GM23338 (cell line): Measurements from ENCODE around the gene GCH1. TPM values are rescaled to one million over a fixed set of nuclear protein-coding genes. Genes with fewer than 3 reads are reported as not detected.

ENCODE experiments used
- ATAC-seq: fragments of 200-7000 bp; cut with Tn5 transposase; 3 replicates; pipeline ENCODE4 v1.9.1; 2020
- DNase-seq: peaks from one replicate; pipeline ENCODE4 v3.0.0-alpha.2; 2015; ENCODE audit warnings: low spot score
- H2AFZ ChIP-seq: fragments of 200-600 bp; sonication (generic); 2 replicates; pipeline ENCODE4 v1.8.0; 2016; ENCODE audit warnings: antibody characterized with exemption, mild to moderate bottlenecking, moderate library complexity
- H3F3A ChIP-seq: fragments of 200-600 bp; sonication (generic); replicated peaks from 2 replicates; pipeline ENCODE4 v1.8.0; 2017; ENCODE audit warnings: antibody characterized with exemption, mixed run types, low read depth
- H3K27ac ChIP-seq: fragments of 200-600 bp; sonication (generic); 2 replicates; pipeline ENCODE4 v1.6.1; 2016; ENCODE audit warnings: low read depth
- H3K27me3 ChIP-seq: fragments of 200-600 bp; sonication (generic); 2 replicates; pipeline ENCODE4 v1.8.0; 2016; ENCODE audit warnings: mild to moderate bottlenecking, mixed run types, moderate library complexity; ENCODE audit not compliant: insufficient read depth
- H3K36me3 ChIP-seq: fragments of 200-600 bp; sonication (generic); 2 replicates; pipeline ENCODE4 v1.8.0; 2016; ENCODE audit warnings: mild to moderate bottlenecking; ENCODE audit not compliant: insufficient read depth
- H3K4me1 ChIP-seq: fragments of 200-600 bp; sonication (generic); 2 replicates; pipeline ENCODE4 v1.8.0; 2016; ENCODE audit warnings: mild to moderate bottlenecking, moderate library complexity; ENCODE audit not compliant: insufficient read depth
- H3K4me2 ChIP-seq: fragments of 200-600 bp; sonication (generic); 2 replicates; pipeline ENCODE4 v1.7.1; 2017; ENCODE audit warnings: mixed run types
- H3K4me3 ChIP-seq: fragments of 200-600 bp; sonication (generic); 2 replicates; pipeline ENCODE4 v1.6.1; 2016; ENCODE audit warnings: mixed run types
- H3K79me2 ChIP-seq: fragments of 200-600 bp; sonication (generic); replicated peaks from 2 replicates; pipeline ENCODE4 v1.8.0; 2017; ENCODE audit warnings: mild to moderate bottlenecking; ENCODE audit not compliant: insufficient read depth
- H3K9me2 ChIP-seq: fragments of 200-600 bp; sonication (generic); 2 replicates; pipeline ENCODE4 v1.8.0; 2017; ENCODE audit not compliant: insufficient read depth
- H4K20me1 ChIP-seq: fragments of 200-600 bp; sonication (generic); replicated peaks from 2 replicates; pipeline ENCODE4 v1.8.0; 2017; ENCODE audit warnings: mild to moderate bottlenecking; ENCODE audit not compliant: insufficient read depth
- H3K27ac Mint-ChIP-seq: 2 replicates; pipeline ENCODE4 v1.8.0; 2020; ENCODE audit warnings: inconsistent platforms, mild to moderate bottlenecking, moderate library complexity, mixed read lengths
- H3K27me3 Mint-ChIP-seq: 3 replicates; pipeline ENCODE4 v1.8.0; 2022; ENCODE audit warnings: low read depth, mild to moderate bottlenecking, moderate library complexity, mixed read lengths, inconsistent platforms; ENCODE audit not compliant: insufficient read depth, poor library complexity
- H3K36me3 Mint-ChIP-seq: 3 replicates; pipeline ENCODE4 v1.8.0; 2021; ENCODE audit warnings: low read depth, mild to moderate bottlenecking, inconsistent platforms, moderate library complexity, mixed read lengths
- H3K4me1 Mint-ChIP-seq: 3 replicates; pipeline ENCODE4 v1.8.0; 2020; ENCODE audit warnings: mild to moderate bottlenecking, inconsistent platforms, mixed read lengths
- H3K4me3 Mint-ChIP-seq: 3 replicates; pipeline ENCODE4 v1.8.0; 2021; ENCODE audit warnings: moderate library complexity, mild to moderate bottlenecking, inconsistent platforms, mixed read lengths
- H3K9me3 Mint-ChIP-seq: 3 replicates; pipeline ENCODE4 v1.8.0; 2020; ENCODE audit warnings: moderate library complexity, mild to moderate bottlenecking, inconsistent platforms, mixed read lengths
- CREB1 ChIP-seq: fragments of 250-450 bp; sonication (Bioruptor Pico); IDR thresholded peaks from 2 replicates; pipeline ENCODE4 v1.5.0; 2020; ENCODE audit warnings: low read depth, mild to moderate bottlenecking, moderate library complexity
- EZH2 ChIP-seq: fragments of 200-600 bp; sonication (generic); IDR thresholded peaks from one replicate; pipeline ENCODE4 v1.8.0; 2017; ENCODE audit warnings: antibody characterized with exemption, mild to moderate bottlenecking, low read depth; ENCODE audit not compliant: unreplicated experiment
- JUNB ChIP-seq: IDR thresholded peaks from one replicate; pipeline ENCODE4 v1.6.1; 2016; ENCODE audit warnings: antibody characterized with exemption; ENCODE audit not compliant: unreplicated experiment
- ZNF331 ChIP-seq: fragments of 250-450 bp; sonication (Bioruptor Pico); IDR thresholded peaks from 2 replicates; pipeline ENCODE4 v1.5.0; 2020; ENCODE audit warnings: low read depth, mild to moderate bottlenecking, moderate library complexity
- polyA plus RNA-seq: library from polyadenylated mRNA; unstranded; fragments of >200 nt; fragmentation: Nextera tagmentation; extraction: Ambion mirVana; gene quantifications from 2 replicates; pipeline ENCODE4 v1.2.1, GENCODE V29; 2016
- total RNA-seq: library from RNA; depleted of rRNA; stranded (reverse); fragments of >200 nt; shearing (Covaris generic); gene quantifications from 2 replicates; pipeline ENCODE4 v1.2.3, GENCODE V29; 2014
- TF ChIP-seq, protein P1 (sequence below): fragments of 250-450 bp; sonication (Bioruptor Pico); IDR thresholded peaks from 2 replicates; pipeline ENCODE4 v1.5.0; 2020; ENCODE audit warnings: mild to moderate bottlenecking, moderate library complexity
- TF ChIP-seq, protein P2 (sequence below), 2 experiments: fragments of 200-600 bp in 1 of 2; sonication (generic) in 1 of 2; conservative IDR thresholded peaks; 2 replicates each; pipeline versions ENCODE4 v1.5.1 to v1.6.1; 2016 to 2017; ENCODE audit warnings: antibody characterized with exemption in 2 of 2, low read depth in 2 of 2, mild to moderate bottlenecking in 2 of 2, moderate library complexity in 1 of 2

GCH1 gene
- total and polyA plus RNA-seq, 2 experiments from 2014 or later: 8.7 to 15.0 TPM

DNA sequence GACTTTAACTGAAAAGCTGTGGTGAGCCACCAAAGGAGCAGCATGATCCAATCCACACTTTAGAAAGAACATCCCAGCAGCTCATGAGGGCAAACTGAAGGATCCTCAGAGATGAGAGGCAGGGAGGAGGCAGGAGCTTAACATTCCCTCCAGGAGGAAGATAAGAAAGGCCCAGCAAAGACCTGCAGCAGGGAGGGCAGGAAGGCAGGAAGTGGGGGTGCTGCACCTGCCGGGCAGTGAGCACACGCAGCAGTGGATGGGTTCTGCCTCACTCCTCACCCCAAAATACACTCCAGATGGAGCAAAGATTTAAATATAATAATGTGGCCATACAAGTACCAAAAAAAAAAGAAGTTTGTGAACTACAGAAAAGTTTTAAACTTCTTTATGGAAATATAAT is 48.4 kb downstream of the GCH1 start:
- no peaks in the 10 kb centered on the region for H3K9me3 Mint-ChIP-seq
- DNase-seq: peak; percentile 78
- Histone ChIP-seq H3K9me2 (no peaks in the 10 kb centered on the region), H3K4me3 (no peak overlapping the region), H3K79me2 (no peaks in the 10 kb centered on the region), H3K27me3 (no peaks in the 10 kb centered on the region), H3F3A (no peaks in the 10 kb centered on the region), H3K27ac (no peak overlapping the region), H3K36me3 (no peaks in the 10 kb centered on the region), H3K4me1 (peaks cover 11% of the 10 kb centered on the region), H4K20me1 (no peaks in the 10 kb centered on the region), H3K4me2 (peak overlapping the region; percentile 21; the same call in 1 of the 2 replicates), H2AFZ (no peak overlapping the region)
- peaks cover 16% of the 10 kb centered on the region for H3K4me1 Mint-ChIP-seq
- no peak overlapping the region for H3K27ac Mint-ChIP-seq
- ATAC-seq: peak; percentile 98
- no peak for TF ChIP-seq CREB1 (CRISPR knock-in tag)
- TF ChIP-seq, protein P1, sequence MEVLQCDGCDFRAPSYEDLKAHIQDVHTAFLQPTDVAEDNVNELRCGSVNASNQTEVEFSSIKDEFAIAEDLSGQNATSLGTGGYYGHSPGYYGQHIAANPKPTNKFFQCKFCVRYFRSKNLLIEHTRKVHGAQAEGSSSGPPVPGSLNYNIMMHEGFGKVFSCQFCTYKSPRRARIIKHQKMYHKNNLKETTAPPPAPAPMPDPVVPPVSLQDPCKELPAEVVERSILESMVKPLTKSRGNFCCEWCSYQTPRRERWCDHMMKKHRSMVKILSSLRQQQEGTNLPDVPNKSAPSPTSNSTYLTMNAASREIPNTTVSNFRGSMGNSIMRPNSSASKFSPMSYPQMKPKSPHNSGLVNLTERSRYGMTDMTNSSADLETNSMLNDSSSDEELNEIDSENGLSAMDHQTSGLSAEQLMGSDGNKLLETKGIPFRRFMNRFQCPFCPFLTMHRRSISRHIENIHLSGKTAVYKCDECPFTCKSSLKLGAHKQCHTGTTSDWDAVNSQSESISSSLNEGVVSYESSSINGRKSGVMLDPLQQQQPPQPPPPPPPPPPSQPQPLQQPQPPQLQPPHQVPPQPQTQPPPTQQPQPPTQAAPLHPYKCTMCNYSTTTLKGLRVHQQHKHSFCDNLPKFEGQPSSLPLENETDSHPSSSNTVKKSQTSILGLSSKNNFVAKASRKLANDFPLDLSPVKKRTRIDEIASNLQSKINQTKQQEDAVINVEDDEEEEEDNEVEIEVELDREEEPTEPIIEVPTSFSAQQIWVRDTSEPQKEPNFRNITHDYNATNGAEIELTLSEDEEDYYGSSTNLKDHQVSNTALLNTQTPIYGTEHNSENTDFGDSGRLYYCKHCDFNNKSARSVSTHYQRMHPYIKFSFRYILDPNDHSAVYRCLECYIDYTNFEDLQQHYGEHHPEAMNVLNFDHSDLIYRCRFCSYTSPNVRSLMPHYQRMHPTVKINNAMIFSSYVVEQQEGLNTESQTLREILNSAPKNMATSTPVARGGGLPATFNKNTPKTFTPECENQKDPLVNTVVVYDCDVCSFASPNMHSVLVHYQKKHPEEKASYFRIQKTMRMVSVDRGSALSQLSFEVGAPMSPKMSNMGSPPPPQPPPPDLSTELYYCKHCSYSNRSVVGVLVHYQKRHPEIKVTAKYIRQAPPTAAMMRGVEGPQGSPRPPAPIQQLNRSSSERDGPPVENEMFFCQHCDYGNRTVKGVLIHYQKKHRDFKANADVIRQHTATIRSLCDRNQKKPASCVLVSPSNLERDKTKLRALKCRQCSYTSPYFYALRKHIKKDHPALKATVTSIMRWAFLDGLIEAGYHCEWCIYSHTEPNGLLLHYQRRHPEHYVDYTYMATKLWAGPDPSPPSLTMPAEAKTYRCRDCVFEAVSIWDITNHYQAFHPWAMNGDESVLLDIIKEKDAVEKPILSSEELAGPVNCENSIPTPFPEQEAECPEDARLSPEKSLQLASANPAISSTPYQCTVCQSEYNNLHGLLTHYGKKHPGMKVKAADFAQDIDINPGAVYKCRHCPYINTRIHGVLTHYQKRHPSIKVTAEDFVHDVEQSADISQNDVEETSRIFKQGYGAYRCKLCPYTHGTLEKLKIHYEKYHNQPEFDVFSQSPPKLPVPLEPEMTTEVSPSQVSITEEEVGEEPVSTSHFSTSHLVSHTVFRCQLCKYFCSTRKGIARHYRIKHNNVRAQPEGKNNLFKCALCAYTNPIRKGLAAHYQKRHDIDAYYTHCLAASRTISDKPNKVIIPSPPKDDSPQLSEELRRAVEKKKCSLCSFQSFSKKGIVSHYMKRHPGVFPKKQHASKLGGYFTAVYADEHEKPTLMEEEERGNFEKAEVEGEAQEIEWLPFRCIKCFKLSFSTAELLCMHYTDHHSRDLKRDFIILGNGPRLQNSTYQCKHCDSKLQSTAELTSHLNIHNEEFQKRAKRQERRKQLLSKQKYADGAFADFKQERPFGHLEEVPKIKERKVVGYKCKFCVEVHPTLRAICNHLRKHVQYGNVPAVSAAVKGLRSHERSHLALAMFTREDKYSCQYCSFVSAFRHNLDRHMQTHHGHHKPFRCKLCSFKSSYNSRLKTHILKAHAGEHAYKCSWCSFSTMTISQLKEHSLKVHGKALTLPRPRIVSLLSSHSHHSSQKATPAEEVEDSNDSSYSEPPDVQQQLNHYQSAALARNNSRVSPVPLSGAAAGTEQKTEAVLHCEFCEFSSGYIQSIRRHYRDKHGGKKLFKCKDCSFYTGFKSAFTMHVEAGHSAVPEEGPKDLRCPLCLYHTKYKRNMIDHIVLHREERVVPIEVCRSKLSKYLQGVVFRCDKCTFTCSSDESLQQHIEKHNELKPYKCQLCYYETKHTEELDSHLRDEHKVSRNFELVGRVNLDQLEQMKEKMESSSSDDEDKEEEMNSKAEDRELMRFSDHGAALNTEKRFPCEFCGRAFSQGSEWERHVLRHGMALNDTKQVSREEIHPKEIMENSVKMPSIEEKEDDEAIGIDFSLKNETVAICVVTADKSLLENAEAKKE (CRISPR knock-in tag): peak; percentile 73; the same call in 1 of the 2 replicates
- TF ChIP-seq, protein P2, sequence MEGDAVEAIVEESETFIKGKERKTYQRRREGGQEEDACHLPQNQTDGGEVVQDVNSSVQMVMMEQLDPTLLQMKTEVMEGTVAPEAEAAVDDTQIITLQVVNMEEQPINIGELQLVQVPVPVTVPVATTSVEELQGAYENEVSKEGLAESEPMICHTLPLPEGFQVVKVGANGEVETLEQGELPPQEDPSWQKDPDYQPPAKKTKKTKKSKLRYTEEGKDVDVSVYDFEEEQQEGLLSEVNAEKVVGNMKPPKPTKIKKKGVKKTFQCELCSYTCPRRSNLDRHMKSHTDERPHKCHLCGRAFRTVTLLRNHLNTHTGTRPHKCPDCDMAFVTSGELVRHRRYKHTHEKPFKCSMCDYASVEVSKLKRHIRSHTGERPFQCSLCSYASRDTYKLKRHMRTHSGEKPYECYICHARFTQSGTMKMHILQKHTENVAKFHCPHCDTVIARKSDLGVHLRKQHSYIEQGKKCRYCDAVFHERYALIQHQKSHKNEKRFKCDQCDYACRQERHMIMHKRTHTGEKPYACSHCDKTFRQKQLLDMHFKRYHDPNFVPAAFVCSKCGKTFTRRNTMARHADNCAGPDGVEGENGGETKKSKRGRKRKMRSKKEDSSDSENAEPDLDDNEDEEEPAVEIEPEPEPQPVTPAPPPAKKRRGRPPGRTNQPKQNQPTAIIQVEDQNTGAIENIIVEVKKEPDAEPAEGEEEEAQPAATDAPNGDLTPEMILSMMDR (conservative IDR thresholded peaks at IDR 0.05; ENCODE audit: low read depth in 2 of 2): no peak
- TF ChIP-seq EZH2: no peak
- TF ChIP-seq ZNF331 (CRISPR knock-in tag): no peak
- no peak for TF ChIP-seq JUNB
- no peaks in the 10 kb centered on the region; the same call in 2 of the 3 replicates for H3K36me3 Mint-ChIP-seq
- no peaks in the 10 kb centered on the region for H3K27me3 Mint-ChIP-seq
- H3K4me3 Mint-ChIP-seq: no peak overlapping the region
